Hepatocyte (in vitro differentiated cells): ENCODE data around the gene GABRB2. TPM values are rescaled to one million over a fixed set of nuclear protein-coding genes. Genes with fewer than 3 reads are reported as not detected.

Experiments used
- DNase-seq: peaks from one replicate; pipeline ENCODE4 v3.0.0-alpha.2; 2016; ENCODE audit warnings: low spot score
- H2AFZ ChIP-seq: fragments of 200-600 bp; sonication (generic); 2 replicates; pipeline ENCODE4 v1.6.0; 2016; ENCODE audit warnings: antibody characterized with exemption, mild to moderate bottlenecking
- H3K27ac ChIP-seq: fragments of 200-600 bp; sonication (generic); 2 replicates; pipeline ENCODE4 v1.5.1; 2016; ENCODE audit warnings: mild to moderate bottlenecking
- H3K27me3 ChIP-seq: fragments of 200-600 bp; sonication (generic); 2 replicates; pipeline ENCODE4 v1.6.1; 2016
- H3K36me3 ChIP-seq: fragments of 200-600 bp; sonication (generic); replicated peaks from 2 replicates; pipeline ENCODE4 v1.5.1; 2016; ENCODE audit warnings: low read depth; ENCODE audit not compliant: insufficient read depth
- H3K4me1 ChIP-seq: fragments of 200-600 bp; sonication (generic); 2 replicates; pipeline ENCODE4 v1.5.1; 2016; ENCODE audit warnings: mild to moderate bottlenecking, moderate library complexity; ENCODE audit not compliant: insufficient read depth
- H3K4me2 ChIP-seq: fragments of 200-600 bp; sonication (generic); 2 replicates; pipeline ENCODE4 v1.6.0; 2016
- H3K4me3 ChIP-seq: fragments of 200-600 bp; sonication (generic); 2 replicates; pipeline ENCODE4 v1.5.1; 2016; ENCODE audit warnings: mild to moderate bottlenecking
- H3K79me2 ChIP-seq: fragments of 200-600 bp; sonication (generic); 2 replicates; pipeline ENCODE4 v1.6.0; 2017; ENCODE audit warnings: mild to moderate bottlenecking
- H3K9me2 ChIP-seq: fragments of 200-600 bp; sonication (generic); replicated peaks from 2 replicates; pipeline ENCODE4 v1.6.0; 2017; ENCODE audit warnings: mild to moderate bottlenecking; ENCODE audit not compliant: insufficient read depth
- H3K9me3 ChIP-seq: fragments of 200-600 bp; sonication (generic); 2 replicates; pipeline ENCODE4 v1.5.1; 2016; ENCODE audit warnings: low read depth, mild to moderate bottlenecking
- H4K20me1 ChIP-seq: fragments of 200-600 bp; sonication (generic); 2 replicates; pipeline ENCODE4 v1.6.0; 2016; ENCODE audit warnings: mild to moderate bottlenecking; ENCODE audit not compliant: insufficient read depth, poor library complexity, severe bottlenecking
- CTCF ChIP-seq: fragments of 200-600 bp; sonication (generic); IDR thresholded peaks from 2 replicates; pipeline ENCODE4 v1.5.1; 2016; ENCODE audit warnings: antibody characterized with exemption, mild to moderate bottlenecking; ENCODE audit not compliant: poor library complexity
- EZH2 ChIP-seq: fragments of 200-600 bp; sonication (generic); IDR thresholded peaks from 2 replicates; pipeline ENCODE4 v1.6.1; 2016; ENCODE audit warnings: antibody characterized with exemption, mild to moderate bottlenecking, borderline replicate concordance
- EZH2phosphoT487 ChIP-seq: fragments of 200-600 bp; sonication (generic); IDR thresholded peaks from one replicate; pipeline ENCODE4 v1.6.1; 2018; ENCODE audit warnings: antibody characterized with exemption, mild to moderate bottlenecking, low read depth, moderate library complexity; ENCODE audit not compliant: unreplicated experiment, severe bottlenecking
- WGBS: methylation state at CpG from one replicate; pipeline ENCODE4 v1.1.6; 2016; ENCODE audit warnings: low lambda C conversion rate; ENCODE audit errors: missing lambda C conversion rate; 5-methylcytosine and 5-hydroxymethylcytosine counted together
- polyA plus RNA-seq: library from polyadenylated mRNA; unstranded; fragments of >200 nt; fragmentation: Nextera tagmentation; extraction: Ambion mirVana; gene quantifications from 2 replicates; pipeline ENCODE4 v1.2.1, GENCODE V29; 2016
- total RNA-seq: library from RNA; depleted of rRNA; stranded (reverse); fragments of >200 nt; gene quantifications from 2 replicates; pipeline ENCODE4 v1.2.3, GENCODE V29; 2014

GABRB2 gene
- total and polyA plus RNA-seq, 2 experiments from 2014 or later, result 0.16 to 0.53 TPM

GRCh38 chr5:161295721-161296250 is 250.7 kb downstream of the GABRB2 start:
- Histone ChIP-seq H3K9me2 (no peaks in the 10 kb centered on the region), H3K4me2 (no peak overlapping the region), H3K79me2 (no peaks in the 10 kb centered on the region), H3K9me3 (no peaks in the 10 kb centered on the region), H3K27me3 (no peaks in the 10 kb centered on the region), H2AFZ (no peak overlapping the region), H3K4me3 (no peak overlapping the region), H4K20me1 (no peaks in the 10 kb centered on the region), H3K4me1 (no peaks in the 10 kb centered on the region), H3K27ac (no peak overlapping the region), H3K36me3 (no peaks in the 10 kb centered on the region)
- no peak for DNase-seq
- TF ChIP-seq CTCF (no peak), EZH2phosphoT487 (no peak), EZH2 (no peak)

DNA sequence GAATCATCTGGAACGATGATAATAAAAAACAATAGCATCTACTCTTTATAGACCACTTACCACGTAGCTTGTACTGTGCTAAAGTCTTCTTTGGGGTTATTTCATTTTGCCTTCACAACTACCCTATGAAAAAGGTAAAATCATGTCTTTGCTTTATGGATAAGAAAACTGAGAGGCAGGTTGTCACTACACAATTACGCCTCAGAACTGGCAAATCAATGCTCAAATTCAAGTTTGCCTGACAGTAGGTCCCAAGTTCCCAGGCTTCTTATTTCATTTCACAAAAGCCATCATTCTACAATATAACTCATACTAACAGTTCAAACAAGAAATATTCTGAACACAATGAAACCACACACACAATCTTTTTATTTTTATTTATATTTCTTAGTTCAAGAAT is 258.5 kb downstream of the GABRB2 start:
- H3K4me2 ChIP-seq, result no peak overlapping the region
- no peaks in the 10 kb centered on the region for H3K9me2 ChIP-seq
- H3K9me3 ChIP-seq, result no peaks in the 10 kb centered on the region
- no peaks in the 10 kb centered on the region for H3K36me3 ChIP-seq
- H3K27ac ChIP-seq, result no peak overlapping the region
- WGBS, result 78% methylated on average over 3 of the region's 3 CpGs
- H3K4me1 ChIP-seq, result no peaks in the 10 kb centered on the region
- DNase-seq, result no peak
- TF ChIP-seq CTCF (no peak), EZH2phosphoT487 (no peak), EZH2 (no peak)
- peaks cover 2% of the 10 kb centered on the region for H3K27me3 ChIP-seq
- H3K4me3 ChIP-seq, result no peak overlapping the region
- H4K20me1 ChIP-seq, result no peaks in the 10 kb centered on the region
- no peaks in the 10 kb centered on the region for H3K79me2 ChIP-seq
- no peak overlapping the region for H2AFZ ChIP-seq

- Histone ChIP-seq H3K27me3 (peaks cover 2% of the 10 kb centered on the region), H3K9me2 (no peaks in the 10 kb centered on the region), H4K20me1 (no peaks in the 10 kb centered on the region), H3K36me3 (no peaks in the 10 kb centered on the region), H3K79me2 (no peaks in the 10 kb centered on the region), H3K4me3 (no peak overlapping the region), H3K9me3 (no peaks in the 10 kb centered on the region), H3K4me1 (no peaks in the 10 kb centered on the region), H2AFZ (no peak overlapping the region), H3K27ac (no peak overlapping the region), H3K4me2 (no peak overlapping the region)
- no peak for TF ChIP-seq EZH2phosphoT487
- no peak for DNase-seq
- 64% methylated on average over 1 of the region's 1 CpG for WGBS
Measured at GRCh38 chr5:161287436-161287835, 259.1 kb downstream of the GABRB2 start.

DNA sequence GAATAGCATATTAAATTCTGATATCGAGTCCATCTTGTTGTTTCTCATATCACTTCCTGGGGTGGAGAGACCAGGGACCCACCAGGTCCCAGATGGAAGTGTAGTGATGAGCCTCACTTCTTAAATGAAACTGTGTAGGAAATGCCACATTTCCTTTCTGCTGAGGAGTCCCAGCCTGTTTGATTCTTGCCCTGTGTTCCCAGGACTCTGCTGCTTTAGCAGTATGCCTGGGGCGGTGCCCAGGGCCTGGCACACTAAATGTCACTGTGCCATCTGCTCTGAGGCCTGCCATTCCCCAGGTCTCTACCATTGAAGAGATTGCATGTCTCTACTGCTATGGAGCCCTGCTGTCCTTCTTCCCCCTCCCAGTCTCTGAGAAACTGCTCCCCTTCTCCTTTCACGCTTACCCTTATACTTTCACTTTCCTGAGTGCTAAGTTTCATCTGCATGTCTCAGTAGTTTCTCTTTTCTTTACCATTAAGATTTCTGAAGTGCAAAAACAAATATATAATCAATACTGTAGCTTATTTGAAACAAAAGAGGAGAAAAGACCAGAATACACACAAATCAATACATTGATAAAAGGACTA is 260.4 kb downstream of the GABRB2 start:
- Histone ChIP-seq H2AFZ (no peak overlapping the region), H3K27ac (no peak overlapping the region), H3K27me3 (peaks cover 2% of the 10 kb centered on the region), H3K36me3 (no peaks in the 10 kb centered on the region), H3K4me1 (no peaks in the 10 kb centered on the region), H3K4me3 (no peak overlapping the region), H4K20me1 (no peaks in the 10 kb centered on the region), H3K4me2 (no peak overlapping the region), H3K79me2 (no peaks in the 10 kb centered on the region), H3K9me2 (no peaks in the 10 kb centered on the region), H3K9me3 (no peaks in the 10 kb centered on the region)
- WGBS, result 95% methylated on average over 3 of the region's 3 CpGs
- DNase-seq, result no peak
- TF ChIP-seq EZH2phosphoT487 (no peak), CTCF (no peak), EZH2 (no peak)
